Retinal pigment epithelial cell (primary cell): ENCODE results near the gene ALLC.

Source experiments
- DNase-seq: peaks from one replicate; pipeline ENCODE4 v3.0.0-alpha.2; 2010; ENCODE audit warnings: low read depth
- H3K4me3 ChIP-seq: 2 replicates; pipeline ENCODE4 v1.5.1; 2011; ENCODE audit warnings: mild to moderate bottlenecking, low read length, control low read depth, moderate library complexity
- CTCF ChIP-seq: conservative IDR thresholded peaks from 2 replicates; pipeline ENCODE4 v1.5.1; 2011; ENCODE audit warnings: low read depth, low read length, control low read depth, inconsistent platforms

The ALLC gene

GRCh38 chr2:3678212-3678611, 20.2 kb downstream of the ALLC start:
- no peak for DNase-seq
- H3K4me3 ChIP-seq, result no peak overlapping the region
- TF ChIP-seq CTCF, result no peak

GRCh38 chr2:3679180-3679579, 21.2 kb downstream of the ALLC start:
- DNase-seq, result no peak
- TF ChIP-seq CTCF, result no peak

GRCh38 chr2:3679616-3680393, 21.8 kb downstream of the ALLC start:
- H3K4me3 ChIP-seq, result no peak overlapping the region
- no peak for TF ChIP-seq CTCF
- no peak for DNase-seq

More at GRCh38 chr2:3679180-3679579, 21.2 kb downstream of the ALLC start:
- H3K4me3 ChIP-seq, result no peak overlapping the region

- TF ChIP-seq CTCF, result no peak
- no peak for DNase-seq
- no peak overlapping the region for H3K4me3 ChIP-seq
These were observed 22.7 kb downstream of the ALLC start for GRCh38 chr2:3680548-3681345.

GRCh38 chr2:3681625-3682024, 23.6 kb downstream of the ALLC start:
- no peak for DNase-seq
- no peak for TF ChIP-seq CTCF
- H3K4me3 ChIP-seq, result no peak overlapping the region

GRCh38 chr2:3682811-3683210, 24.8 kb downstream of the ALLC start:
- H3K4me3 ChIP-seq, result no peak overlapping the region
- TF ChIP-seq CTCF, result no peak
- no peak for DNase-seq
